Central memory CD8-positive, alpha-beta T cell (primary cell): ENCODE measurements around the gene CD247.

Source experiments
- ATAC-seq: fragments of 150-1000 bp; cut with Tn5 transposase; replicated peaks from 2 replicates; pipeline ENCODE4 v1.10.0; 2022; ENCODE audit warnings: mild to moderate bottlenecking, moderate FRiP score, moderate number of reproducible peaks; ENCODE audit not compliant: poor library complexity, severe bottlenecking; ENCODE audit errors: extremely low read depth
- DNase-seq, 2 donors: peaks; one replicate each; pipeline ENCODE4 v3.0.0; 2021; ENCODE audit warnings: low spot score in 2 of 2
- H3K27ac Mint-ChIP-seq: one replicate; pipeline ENCODE4 v1.8.0; 2022; ENCODE audit warnings: low read depth, mild to moderate bottlenecking, moderate library complexity, mixed read lengths
- H3K27me3 Mint-ChIP-seq: one replicate; pipeline ENCODE4 v1.8.0; 2022; ENCODE audit warnings: mixed read lengths
- H3K36me3 Mint-ChIP-seq: one replicate; pipeline ENCODE4 v1.8.0; 2022; ENCODE audit warnings: mild to moderate bottlenecking, moderate library complexity, mixed read lengths; ENCODE audit not compliant: insufficient read depth
- H3K4me1 Mint-ChIP-seq: one replicate; pipeline ENCODE4 v1.8.0; 2022; ENCODE audit warnings: mixed read lengths
- H3K4me3 Mint-ChIP-seq: one replicate; pipeline ENCODE4 v1.8.0; 2022; ENCODE audit warnings: mild to moderate bottlenecking, moderate library complexity, mixed read lengths
- H3K9me3 Mint-ChIP-seq: one replicate; pipeline ENCODE4 v1.8.0; 2022; ENCODE audit warnings: mixed read lengths

Gene CD247

GRCh38 chr1:167487614-167488013, 30.7 kb downstream of the CD247 start:
- peaks cover 94% of the 10 kb centered on the region for H3K4me1 Mint-ChIP-seq
- H3K9me3 Mint-ChIP-seq, result no peaks in the 10 kb centered on the region
- H3K4me3 Mint-ChIP-seq, result no peak overlapping the region
- peak overlapping the region; percentile 92 for H3K27ac Mint-ChIP-seq
- DNase-seq (no peak), ATAC-seq (no peak)
- peaks cover 41% of the 10 kb centered on the region for H3K36me3 Mint-ChIP-seq
- no peaks in the 10 kb centered on the region for H3K27me3 Mint-ChIP-seq

GRCh38 chr1:167486090-167486824, 32.1 kb downstream of the CD247 start:
- H3K27ac Mint-ChIP-seq, result peak overlapping the region; percentile 93
- peaks cover 39% of the 10 kb centered on the region for H3K36me3 Mint-ChIP-seq
- H3K9me3 Mint-ChIP-seq, result no peaks in the 10 kb centered on the region
- ATAC-seq (peak; percentile 7), DNase-seq (no peak)
- H3K4me3 Mint-ChIP-seq, result peak overlapping the region; percentile 73
- H3K4me1 Mint-ChIP-seq, result peaks cover 92% of the 10 kb centered on the region
- no peaks in the 10 kb centered on the region for H3K27me3 Mint-ChIP-seq

- DNase-seq, result no peak
- H3K36me3 Mint-ChIP-seq, result peaks cover 43% of the 10 kb centered on the region
- H3K4me3 Mint-ChIP-seq, result peak overlapping the region; percentile 73
- H3K27ac Mint-ChIP-seq, result peak overlapping the region; percentile 93
- no peaks in the 10 kb centered on the region for H3K9me3 Mint-ChIP-seq
- H3K27me3 Mint-ChIP-seq, result no peaks in the 10 kb centered on the region
- ATAC-seq, result no peak
- peaks cover 94% of the 10 kb centered on the region for H3K4me1 Mint-ChIP-seq
These were observed 33.4 kb downstream of the CD247 start for GRCh38 chr1:167484726-167485502.

- Mint-ChIP-seq H3K36me3 (peaks cover 46% of the 10 kb centered on the region), H3K4me3 (peak overlapping the region; percentile 65), H3K9me3 (no peaks in the 10 kb centered on the region), H3K27me3 (no peaks in the 10 kb centered on the region), H3K27ac (peak overlapping the region; percentile 93), H3K4me1 (peaks cover 96% of the 10 kb centered on the region)
- DNase-seq (no peak), ATAC-seq (peak; percentile 25)
These were observed 34.5 kb downstream of the CD247 start for GRCh38 chr1:167483790-167484189.

- Mint-ChIP-seq H3K27ac (peak overlapping the region; percentile 93), H3K4me3 (peak overlapping the region; percentile 65), H3K27me3 (no peaks in the 10 kb centered on the region), H3K36me3 (peaks cover 51% of the 10 kb centered on the region), H3K9me3 (no peaks in the 10 kb centered on the region), H3K4me1 (peaks cover 96% of the 10 kb centered on the region)
- no peak for DNase-seq
- no peak for ATAC-seq
These were observed 36.1 kb downstream of the CD247 start for GRCh38 chr1:167482184-167482583.

- no peak for DNase-seq
- Mint-ChIP-seq H3K4me3 (peak overlapping the region; percentile 27), H3K36me3 (peaks cover 46% of the 10 kb centered on the region), H3K27ac (peak overlapping the region; percentile 90), H3K27me3 (no peaks in the 10 kb centered on the region), H3K9me3 (no peaks in the 10 kb centered on the region), H3K4me1 (peaks cover 91% of the 10 kb centered on the region)
- ATAC-seq, result no peak
These were observed 38.9 kb downstream of the CD247 start for GRCh38 chr1:167479331-167479979.

- no peak for ATAC-seq
- Mint-ChIP-seq H3K27ac (peak overlapping the region; percentile 33), H3K4me3 (no peak overlapping the region), H3K9me3 (no peaks in the 10 kb centered on the region), H3K27me3 (no peaks in the 10 kb centered on the region), H3K4me1 (peaks cover 91% of the 10 kb centered on the region), H3K36me3 (peaks cover 49% of the 10 kb centered on the region)
- no peak for DNase-seq
These were observed 40.3 kb downstream of the CD247 start for GRCh38 chr1:167477986-167478385.

GRCh38 chr1:167476061-167476460, 42.3 kb downstream of the CD247 start:
- H3K4me3 Mint-ChIP-seq, result no peak overlapping the region
- DNase-seq (no peak), ATAC-seq (no peak)
- H3K36me3 Mint-ChIP-seq, result peaks cover 42% of the 10 kb centered on the region
- no peak overlapping the region for H3K27ac Mint-ChIP-seq
- H3K9me3 Mint-ChIP-seq, result no peaks in the 10 kb centered on the region
- no peaks in the 10 kb centered on the region for H3K27me3 Mint-ChIP-seq
- peaks cover 90% of the 10 kb centered on the region for H3K4me1 Mint-ChIP-seq

- Mint-ChIP-seq H3K9me3 (no peaks in the 10 kb centered on the region), H3K27ac (peak overlapping the region; percentile 85), H3K4me3 (peak overlapping the region; percentile 67), H3K4me1 (peaks cover 77% of the 10 kb centered on the region), H3K36me3 (peaks cover 35% of the 10 kb centered on the region), H3K27me3 (no peaks in the 10 kb centered on the region)
- DNase-seq (no peak), ATAC-seq (peak; percentile 81)
These were observed 44.1 kb downstream of the CD247 start for GRCh38 chr1:167474191-167474641.

GRCh38 chr1:167473761-167474160, 44.6 kb downstream of the CD247 start:
- peak overlapping the region; percentile 67 for H3K4me3 Mint-ChIP-seq
- H3K27me3 Mint-ChIP-seq, result no peaks in the 10 kb centered on the region
- peak; percentile 72 for ATAC-seq
- DNase-seq, result no peak
- peaks cover 35% of the 10 kb centered on the region for H3K36me3 Mint-ChIP-seq
- peaks cover 75% of the 10 kb centered on the region for H3K4me1 Mint-ChIP-seq
- H3K27ac Mint-ChIP-seq, result peak overlapping the region; percentile 85
- H3K9me3 Mint-ChIP-seq, result no peaks in the 10 kb centered on the region

GRCh38 chr1:167472752-167473521, 45.4 kb downstream of the CD247 start:
- H3K4me3 Mint-ChIP-seq, result peak overlapping the region; percentile 67
- DNase-seq, result no peak

GRCh38 chr1:167471568-167471967, 46.8 kb downstream of the CD247 start:
- Mint-ChIP-seq H3K4me3 (no peak overlapping the region), H3K36me3 (peaks cover 22% of the 10 kb centered on the region), H3K27me3 (no peaks in the 10 kb centered on the region), H3K27ac (peak overlapping the region; percentile 82), H3K9me3 (no peaks in the 10 kb centered on the region), H3K4me1 (peaks cover 62% of the 10 kb centered on the region)
- DNase-seq (no peak), ATAC-seq (no peak)

More at GRCh38 chr1:167472752-167473521, 45.4 kb downstream of the CD247 start:
- Mint-ChIP-seq H3K9me3 (no peaks in the 10 kb centered on the region), H3K27me3 (no peaks in the 10 kb centered on the region), H3K4me1 (peaks cover 75% of the 10 kb centered on the region), H3K27ac (peak overlapping the region; percentile 85), H3K36me3 (peaks cover 34% of the 10 kb centered on the region)
- no peak for ATAC-seq
